GM10266 (cell line): ENCODE measurements around the gene TIMD4.
"Not testable (repeated sequence)": the region's sequence is repeated elsewhere in the genome, so short reads cannot be mapped to it uniquely, and the experiment has no call there.

Source experiments
- DNase-seq: peaks from one replicate; pipeline ENCODE4 v3.0.0; 2012; ENCODE audit errors: extremely low spot score
- TF ChIP-seq, protein P1 (sequence below): IDR thresholded peaks from 2 replicates; pipeline ENCODE4 v1.5.1; 2012; ENCODE audit warnings: mild to moderate bottlenecking, low read depth; ENCODE audit not compliant: control insufficient read depth, insufficient read depth; ENCODE audit errors: missing control alignments

TIMD4 gene

DNA sequence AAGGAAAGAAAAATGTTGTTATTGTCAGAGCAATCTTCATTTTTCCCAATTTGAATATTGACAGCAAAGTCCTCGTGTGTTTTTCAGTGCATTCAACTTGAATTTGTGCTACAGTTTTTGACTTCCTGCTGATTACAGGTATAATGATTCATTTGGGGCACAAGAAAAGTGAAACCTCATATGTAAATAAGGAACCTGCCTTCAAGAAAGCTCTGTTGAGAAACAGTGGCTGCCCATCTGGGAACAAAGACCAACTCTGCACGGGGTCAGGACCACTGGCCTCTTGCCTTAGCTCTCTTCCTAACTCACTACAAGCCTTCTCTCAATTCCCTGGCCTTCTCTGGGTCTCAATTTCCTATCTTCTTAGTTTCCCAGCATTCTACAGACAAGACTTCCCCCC, 21.0 kb downstream of the TIMD4 start:
- TF ChIP-seq, protein P1, sequence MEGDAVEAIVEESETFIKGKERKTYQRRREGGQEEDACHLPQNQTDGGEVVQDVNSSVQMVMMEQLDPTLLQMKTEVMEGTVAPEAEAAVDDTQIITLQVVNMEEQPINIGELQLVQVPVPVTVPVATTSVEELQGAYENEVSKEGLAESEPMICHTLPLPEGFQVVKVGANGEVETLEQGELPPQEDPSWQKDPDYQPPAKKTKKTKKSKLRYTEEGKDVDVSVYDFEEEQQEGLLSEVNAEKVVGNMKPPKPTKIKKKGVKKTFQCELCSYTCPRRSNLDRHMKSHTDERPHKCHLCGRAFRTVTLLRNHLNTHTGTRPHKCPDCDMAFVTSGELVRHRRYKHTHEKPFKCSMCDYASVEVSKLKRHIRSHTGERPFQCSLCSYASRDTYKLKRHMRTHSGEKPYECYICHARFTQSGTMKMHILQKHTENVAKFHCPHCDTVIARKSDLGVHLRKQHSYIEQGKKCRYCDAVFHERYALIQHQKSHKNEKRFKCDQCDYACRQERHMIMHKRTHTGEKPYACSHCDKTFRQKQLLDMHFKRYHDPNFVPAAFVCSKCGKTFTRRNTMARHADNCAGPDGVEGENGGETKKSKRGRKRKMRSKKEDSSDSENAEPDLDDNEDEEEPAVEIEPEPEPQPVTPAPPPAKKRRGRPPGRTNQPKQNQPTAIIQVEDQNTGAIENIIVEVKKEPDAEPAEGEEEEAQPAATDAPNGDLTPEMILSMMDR = no peak
- DNase-seq = peak; percentile 58

DNA sequence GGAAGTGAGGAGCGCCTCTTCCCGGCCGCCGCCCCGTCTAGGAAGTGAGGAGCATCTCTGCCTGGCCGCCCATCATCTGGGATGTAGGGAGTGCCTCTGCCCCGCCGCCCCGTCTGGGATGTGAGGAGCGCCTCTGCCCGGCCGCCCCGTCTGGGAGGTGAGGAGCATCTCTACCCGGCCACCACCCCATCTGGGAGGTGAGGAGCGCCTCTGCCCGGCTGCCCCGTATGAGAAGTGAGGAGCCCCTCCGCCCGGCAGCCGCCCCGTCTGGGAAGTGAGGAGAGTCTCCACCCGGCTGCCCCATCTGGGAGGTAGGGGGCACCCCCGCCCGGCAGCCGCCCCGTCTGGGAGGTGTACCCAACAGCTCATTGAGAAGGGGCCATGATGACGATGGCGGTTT, 22.6 kb downstream of the TIMD4 start:
- not testable (repeated sequence) for DNase-seq

DNA sequence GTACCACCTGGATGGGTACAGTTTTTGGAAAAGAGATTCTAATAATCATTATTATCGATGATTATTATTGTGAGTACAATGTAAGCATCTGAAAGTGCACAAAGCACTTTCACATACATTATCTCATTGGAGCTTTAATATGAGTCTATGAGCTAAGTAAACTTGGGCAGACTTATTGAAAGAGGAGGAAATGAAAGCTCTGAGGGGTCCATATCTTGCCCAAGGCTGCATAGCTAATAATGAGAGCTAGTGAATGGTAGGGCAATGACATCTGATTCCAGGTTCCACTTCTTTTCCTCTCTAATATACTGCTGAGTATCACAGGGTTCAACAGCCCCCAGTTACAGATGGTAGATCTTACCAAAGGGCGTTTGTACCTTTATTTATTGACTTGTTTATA, 26.1 kb downstream of the TIMD4 start:
- DNase-seq = no peak
- TF ChIP-seq, protein P1 = no peak

DNA sequence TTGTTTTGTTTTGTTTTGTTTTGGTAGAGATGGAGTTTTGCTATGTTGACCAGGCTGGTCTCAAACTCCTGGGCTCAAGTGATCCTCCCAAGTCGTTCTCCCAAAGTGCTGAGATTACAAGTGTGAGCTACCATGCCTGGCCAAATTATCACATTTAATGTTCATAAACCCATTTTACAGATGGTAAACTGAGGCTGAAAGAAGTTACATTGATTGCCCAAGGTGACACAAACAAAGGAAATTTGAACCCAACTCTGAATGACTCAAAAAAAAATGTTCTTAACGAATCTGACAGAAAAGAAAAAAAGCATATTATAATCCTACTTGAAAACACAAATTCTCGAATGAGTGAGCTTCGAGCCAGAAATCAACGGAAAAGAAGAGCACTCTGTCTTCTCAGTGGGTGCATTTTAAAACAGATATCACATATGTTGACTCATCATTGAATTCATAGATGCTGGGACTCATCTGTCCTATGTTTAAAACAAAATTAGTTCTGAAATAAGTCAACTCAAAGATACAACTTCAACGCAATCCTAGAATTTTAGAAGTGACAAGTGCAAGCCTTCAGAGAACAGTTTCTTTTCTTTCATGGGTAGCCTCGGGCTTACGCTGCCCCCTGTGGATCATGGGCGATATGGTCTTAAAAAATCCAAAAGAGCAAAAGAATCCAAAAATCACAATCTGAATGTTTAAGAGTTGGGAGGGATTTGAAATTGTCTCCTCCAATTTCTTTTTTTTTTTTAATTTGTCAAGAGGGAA, 28.4 kb downstream of the TIMD4 start:
- peak; percentile 48 for DNase-seq
- TF ChIP-seq, protein P1 = peak; percentile 67

DNA sequence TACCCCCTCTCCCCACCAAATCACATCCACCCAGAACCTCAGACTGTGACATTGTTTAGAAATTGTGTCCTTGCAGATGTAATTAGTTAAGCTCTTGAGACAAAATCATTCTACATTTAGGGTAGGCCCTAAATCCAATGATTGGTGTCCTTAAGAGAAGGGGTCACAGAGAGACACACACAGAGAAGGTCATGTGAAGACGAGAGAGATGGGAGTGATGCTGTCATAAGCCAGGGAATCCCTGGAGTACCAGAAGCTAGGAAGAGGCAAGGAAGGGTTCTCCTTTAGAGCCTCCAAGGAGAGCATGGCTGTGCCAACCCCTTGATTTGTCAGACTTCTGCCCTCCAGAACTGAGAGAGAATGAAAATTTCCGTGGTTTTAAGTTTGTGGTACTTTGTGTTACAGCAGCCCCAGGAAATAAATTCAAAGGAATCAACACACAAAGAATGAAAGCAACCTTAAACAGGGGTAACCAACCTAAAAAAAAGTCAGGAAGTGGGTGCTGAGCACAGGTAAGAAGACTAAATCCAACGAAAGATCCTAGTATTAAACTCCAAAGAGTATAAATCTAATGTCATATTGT, 33.6 kb downstream of the TIMD4 start:
- DNase-seq = no peak
- TF ChIP-seq, protein P1 = no peak

DNA sequence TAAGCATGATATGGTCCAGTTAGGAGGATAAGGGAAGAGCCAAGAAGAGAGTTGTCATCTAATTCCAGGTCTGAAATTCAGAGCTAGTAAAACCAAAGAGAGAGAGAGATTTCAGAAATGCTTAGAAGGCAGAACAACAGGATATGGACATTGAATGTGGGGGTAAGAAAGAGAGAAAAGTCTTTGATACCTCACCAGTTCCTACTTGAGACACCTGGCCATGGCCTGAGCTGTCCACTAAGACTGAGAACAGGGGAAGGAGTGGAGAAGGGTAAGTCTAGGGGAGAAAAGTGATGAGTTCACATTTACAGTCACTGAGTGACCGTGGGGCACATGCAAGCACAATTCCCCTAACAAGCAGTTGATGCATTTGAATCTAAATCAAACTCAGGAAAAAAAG, 35.5 kb downstream of the TIMD4 start:
- no peak for DNase-seq
- TF ChIP-seq, protein P1 = no peak

DNA sequence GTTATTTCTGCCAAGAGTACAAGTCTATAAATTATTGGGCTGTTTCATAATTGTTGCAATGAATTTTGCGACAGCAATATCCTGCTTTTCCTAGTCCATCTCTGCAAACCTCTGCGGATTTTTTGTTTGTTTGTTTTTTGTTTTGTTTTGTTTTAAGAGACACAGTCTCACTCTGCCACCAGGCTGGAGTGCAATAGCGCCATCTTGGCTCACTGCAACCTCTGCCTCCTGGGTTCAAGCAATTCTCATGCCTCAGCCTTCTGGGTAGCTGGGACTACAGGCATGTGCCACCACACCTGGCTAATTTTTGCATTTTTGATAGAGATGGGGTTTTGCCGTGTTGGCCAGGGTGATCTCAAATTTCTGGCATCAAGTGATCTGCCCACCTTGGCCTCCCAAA, 37.3 kb downstream of the TIMD4 start:
- DNase-seq = not testable (repeated sequence)

More for the DNA sequence above, 37.3 kb downstream of the TIMD4 start:
- TF ChIP-seq, protein P1 = peak; percentile 17
